OCI-M2 (cell line): Measurements from ENCODE around the gene PAMR1.
A peak's percentile ranks its signal among the peaks of the same experiment; 100 is the strongest.

Experiments
- DNase-seq: peaks from one replicate; lab custom pipeline; 2025; ENCODE audit not compliant: unreplicated experiment; lab: John Stamatoyannopoulos, UW

The PAMR1 gene

DNA sequence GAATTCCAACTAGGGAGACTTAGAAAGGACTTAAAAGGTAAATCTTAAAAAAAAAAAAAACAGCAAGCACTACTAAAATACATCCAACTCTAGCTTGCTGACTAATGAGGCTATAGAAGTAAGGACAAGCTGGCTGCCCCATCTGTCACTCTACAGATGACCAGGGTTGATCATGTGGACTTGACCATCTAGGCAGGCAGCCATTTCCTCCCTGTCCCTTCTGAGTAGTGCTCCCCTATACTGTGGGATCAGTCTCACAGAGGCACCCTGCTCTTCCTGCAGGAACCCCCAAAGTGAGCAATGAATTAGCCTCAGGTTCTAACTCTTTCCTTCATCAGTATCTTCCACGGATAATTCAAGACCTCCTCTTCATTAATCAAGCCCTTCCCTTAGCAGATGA lies 118.4 kb downstream of the PAMR1 start:
- DNase-seq: no peak

DNA sequence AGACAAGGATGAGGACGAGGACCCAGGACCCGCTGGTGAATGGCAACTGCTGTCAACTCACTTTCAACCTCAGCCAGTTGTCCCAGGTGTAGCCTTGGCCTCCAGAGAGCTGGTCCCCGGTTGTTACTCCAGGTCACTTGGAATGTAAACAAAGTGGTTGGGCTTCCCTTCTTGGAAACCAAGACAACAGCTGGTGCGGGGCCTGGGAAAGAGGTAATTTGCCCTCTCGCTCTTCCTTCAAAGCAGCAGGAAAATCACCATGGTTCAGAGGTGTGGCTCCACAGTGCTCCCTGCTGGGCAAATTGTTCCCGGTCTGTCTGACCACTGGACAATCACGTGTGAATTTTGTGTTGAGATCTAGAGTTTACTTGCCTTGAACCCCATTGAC lies 121.0 kb downstream of the PAMR1 start:
- no peak for DNase-seq

DNA sequence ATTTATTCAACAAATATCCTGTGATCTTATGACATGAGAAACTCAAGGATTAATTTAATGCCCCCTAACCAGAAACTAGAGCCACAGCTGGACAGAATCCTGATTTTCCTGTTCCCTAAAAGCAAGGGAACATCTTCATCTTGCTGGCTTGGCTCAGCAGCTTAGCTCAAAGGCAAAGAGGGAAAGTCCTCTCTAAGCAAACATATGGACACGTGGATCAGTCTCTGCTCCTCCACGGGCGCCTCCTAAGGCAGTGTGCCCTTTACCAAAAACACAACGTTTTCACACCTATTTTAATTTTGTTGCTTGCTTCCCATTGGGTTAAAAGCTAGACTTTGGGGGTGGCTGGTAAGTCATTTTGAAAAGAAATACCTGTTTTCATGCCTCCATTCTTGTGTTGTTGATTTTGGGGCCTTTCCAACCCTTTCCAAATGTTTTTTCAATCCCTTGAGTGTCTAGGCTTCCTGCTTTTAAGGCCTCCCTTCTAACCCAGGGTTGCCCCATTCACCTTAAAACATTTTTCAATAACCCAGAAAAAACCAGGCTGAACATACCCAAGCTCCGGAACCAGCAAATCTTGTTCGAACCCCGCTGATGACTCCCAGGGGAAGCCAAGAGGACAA lies 121.5 kb downstream of the PAMR1 start:
- no peak for DNase-seq

DNA sequence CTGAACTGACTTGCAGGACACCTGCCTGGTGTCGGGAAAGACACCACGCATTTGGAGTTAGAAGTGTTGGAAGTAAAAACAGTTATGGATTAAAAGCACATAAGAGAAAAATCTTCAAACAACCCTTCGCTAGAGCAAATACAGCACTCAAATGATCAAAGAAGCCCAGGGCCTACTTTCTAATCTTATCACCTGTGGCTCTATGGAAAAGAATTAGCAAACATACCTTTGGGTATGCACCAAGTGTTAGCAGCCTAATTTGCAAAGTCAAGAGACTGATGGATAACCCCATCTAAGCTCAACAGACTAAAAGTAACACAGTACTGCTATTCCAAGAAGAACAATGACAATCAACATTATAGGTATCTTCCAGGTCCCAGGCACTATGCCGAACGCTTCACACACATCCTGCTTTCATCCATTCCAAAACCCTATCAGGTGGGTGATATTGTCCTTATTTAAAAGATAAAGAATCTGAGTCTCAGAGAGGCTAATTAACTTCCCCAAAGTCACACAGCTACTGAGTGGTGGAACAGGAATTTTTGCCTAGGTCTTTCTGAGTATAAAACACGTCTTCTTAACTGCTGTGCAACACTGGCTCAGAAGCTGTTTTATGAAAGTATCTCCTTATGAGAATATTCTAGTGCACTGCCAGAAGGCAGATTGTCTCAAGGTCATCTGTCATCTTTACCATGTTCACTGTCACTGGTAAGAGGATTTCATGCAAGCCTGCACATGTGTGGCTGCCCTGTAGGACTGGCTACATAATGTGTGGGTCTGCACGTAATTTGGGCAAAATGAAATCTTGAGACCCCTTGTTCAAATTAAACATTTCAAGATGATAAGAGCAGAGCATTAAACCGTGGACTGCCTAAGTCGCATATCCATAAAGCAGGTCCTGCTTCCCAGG lies 122.4 kb downstream of the PAMR1 start:
- no peak for DNase-seq

DNA sequence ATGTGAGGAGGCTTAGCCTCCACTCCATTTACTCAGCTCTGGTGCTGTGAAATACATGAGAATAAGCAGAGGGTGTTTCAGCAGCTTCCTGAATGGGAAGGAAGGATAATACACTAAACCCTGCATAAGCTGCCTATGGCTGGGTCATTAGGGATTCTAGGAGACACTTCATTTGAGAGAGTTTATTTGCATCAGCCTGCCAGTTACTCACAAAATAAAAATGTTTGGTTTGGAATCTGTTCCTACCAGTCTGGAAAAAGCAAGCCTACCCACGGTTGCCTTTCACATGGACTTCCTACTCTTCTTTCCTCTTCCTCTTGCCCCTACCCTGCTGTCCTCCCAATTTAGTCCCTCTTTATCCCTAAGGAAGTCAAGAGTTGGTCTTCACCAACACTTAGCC lies 126.5 kb downstream of the PAMR1 start:
- DNase-seq: no peak

DNA sequence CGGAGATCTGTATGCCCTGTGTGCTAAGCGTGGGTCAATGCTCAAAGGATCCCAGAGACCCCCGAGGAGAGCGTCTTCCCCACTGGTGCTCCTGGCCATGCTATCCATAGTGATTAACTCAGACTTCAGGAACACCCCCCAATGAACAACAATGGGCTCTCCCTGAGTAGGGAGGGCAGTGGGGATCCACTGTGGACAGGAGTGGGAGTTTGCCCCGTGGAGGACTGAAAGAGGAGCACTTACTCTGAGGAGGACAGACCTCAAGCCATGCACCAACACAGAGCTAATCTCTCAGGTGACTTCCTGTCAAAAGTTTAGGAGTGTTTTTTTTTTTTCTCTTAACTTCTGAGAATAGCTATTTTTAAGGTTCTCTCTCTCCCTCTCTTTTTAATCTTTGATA lies 130.5 kb downstream of the PAMR1 start:
- DNase-seq: no peak

DNA sequence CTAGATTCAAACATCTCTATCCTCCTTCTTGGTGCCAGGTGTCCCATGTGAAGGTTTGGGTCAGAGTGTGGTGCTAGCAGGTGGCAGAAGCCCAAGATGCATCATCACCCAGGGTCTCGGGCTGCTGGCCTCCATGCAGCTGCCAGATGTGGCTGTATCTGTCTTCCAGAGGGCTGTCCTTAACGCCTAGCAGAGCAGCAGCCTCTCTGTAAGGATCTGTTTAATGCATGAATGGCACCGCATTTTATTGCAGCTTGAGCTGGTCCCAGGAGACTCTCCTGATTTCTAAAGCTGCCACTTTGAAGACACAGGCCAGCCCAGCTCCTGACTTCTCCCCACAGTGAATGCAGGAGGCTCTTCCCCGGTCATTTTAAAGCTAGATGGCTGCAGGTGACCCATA lies 132.3 kb downstream of the PAMR1 start:
- DNase-seq: no peak

DNA sequence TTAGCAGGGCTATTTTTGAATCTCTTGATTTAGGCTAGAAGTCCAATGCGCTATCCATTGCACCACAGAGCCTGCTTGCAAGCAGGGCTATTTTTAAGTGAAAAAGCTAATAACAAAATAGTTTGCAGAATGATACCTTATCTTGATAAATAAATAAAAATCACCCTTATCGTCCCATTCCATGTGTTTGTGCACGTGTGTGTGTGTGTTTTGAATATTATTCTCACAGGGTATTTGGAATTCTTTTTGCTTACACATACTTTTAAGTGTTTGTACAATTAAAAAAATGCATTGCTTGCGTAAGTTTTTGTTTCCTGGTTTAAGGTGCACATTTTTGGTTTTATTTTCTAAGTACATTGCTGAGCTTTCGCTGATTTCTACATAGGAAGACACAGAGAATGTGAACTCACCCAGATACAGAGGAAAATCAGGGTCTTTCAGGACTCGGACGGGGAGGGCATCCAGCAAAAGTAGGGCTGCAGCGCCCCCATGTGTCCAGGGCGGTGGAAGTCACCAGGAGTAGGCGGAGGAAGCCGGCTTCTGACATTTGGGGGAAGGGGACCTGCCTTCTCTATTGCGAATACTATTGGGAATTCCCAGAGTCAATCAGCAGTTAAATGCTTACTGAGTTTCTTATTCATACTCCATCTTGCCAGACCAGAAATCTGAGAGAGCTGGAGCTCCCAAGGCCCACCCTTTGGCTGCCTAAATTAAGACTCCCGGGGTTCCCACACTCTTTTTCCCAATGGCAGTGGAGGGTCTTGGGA lies 133.3 kb downstream of the PAMR1 start:
- DNase-seq: peak; percentile 12

DNA sequence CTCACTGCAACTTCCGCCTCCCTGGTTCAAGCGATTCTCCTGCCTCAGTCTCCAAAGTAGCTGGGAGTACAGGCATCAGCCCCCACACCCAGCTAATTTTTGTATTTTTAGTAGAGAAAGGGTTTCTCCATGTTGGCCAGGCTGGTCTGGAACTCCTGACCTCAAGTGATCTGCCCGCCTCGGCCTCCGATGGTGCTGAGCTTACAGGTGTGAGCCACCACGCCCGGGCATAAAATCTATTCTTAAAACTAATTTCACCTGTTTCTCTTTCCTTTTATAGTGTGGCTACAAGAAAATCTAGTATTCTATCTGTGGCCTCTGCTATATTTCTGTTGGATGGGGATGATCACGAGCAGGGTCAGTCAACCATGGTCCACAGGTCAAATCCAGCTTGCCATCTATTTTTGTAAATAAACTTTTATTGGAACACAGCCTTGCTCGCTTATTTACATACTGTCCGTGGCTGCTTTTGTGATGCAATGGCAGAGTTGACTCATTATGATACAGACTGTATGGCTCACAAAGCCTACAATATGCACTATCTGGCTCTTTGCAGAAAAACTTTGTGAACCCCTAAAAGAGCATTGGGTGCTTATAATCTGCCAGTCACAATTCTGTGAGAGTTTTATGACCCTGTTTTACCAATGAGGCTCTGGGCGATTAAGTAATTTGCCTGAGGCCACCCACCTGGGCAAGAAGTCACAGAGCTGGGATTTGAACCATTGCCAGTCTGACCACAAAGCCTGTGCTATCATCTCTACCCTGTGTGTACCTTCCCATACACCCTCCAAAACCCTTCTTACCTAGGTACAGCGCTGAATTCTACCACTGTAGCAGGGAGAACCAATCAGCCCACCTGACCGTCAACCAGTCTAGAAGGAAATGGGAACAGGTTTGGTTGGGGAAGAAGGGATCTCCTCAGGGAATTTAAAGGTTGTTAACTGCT lies 134.4 kb downstream of the PAMR1 start:
- DNase-seq: no peak

DNA sequence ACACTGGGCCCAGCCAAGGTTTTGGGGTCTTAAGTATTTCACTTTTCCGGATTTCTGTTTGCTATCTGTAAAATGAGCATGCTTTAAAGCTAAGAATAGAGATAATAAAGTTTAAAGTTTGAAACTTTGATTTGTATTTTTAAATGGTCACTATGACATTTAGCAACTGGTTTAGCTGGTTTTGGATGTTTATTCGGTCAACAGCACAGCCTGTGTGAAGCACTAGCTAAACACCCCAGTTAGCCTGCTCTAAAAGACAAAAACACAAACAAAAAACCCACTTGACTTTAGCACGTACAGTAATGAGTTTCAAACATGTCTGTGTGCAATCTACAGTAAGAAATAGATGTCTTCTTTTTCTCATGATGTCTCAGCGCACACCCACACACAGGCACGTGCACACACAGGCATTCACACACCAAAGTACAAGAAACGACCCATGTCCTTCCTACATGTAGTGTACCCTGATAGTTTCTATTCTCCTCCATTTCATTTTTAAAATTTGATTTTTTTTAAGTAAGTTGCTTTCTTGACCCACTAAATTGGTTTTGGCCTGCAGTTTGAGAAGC lies 135.4 kb downstream of the PAMR1 start:
- DNase-seq: no peak

DNA sequence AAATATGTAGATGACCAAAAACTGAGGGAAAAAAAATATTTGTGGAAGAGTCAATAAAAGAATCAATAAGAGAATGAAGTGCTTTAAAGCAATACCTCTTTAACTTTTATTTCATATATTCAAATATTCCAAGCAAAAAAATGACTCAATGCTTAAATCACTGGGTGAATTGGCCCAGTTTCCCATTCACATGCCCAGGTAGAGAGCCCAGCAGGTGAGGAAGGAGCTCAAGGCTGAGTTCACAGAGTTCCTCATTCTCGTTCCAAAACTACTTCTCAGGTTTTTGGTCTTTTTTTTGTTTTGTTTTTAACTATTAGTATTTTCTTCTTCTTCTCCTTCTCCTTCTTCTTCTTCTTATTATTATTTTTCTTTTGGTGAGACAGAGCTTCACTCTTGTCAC lies 136.3 kb downstream of the PAMR1 start:
- DNase-seq: no peak

DNA sequence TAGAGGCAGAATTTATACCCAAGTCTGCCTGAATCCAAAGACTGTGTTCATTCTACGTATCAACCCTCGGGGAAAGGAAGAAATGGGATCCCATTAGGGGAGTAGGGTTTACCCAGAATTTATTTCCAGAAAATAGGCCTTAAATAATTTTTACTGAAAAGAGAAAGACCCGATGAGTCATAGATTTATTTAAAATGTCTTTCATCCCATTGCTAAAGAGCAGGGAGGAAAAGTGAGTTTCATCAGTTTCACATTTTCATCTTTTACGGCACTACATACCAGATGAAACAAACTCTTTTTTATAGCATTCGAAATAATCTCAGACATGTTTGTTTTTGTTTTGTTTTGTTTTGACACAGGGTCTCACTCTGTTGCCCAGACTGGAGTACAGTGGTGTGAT lies 137.4 kb downstream of the PAMR1 start:
- no peak for DNase-seq

DNA sequence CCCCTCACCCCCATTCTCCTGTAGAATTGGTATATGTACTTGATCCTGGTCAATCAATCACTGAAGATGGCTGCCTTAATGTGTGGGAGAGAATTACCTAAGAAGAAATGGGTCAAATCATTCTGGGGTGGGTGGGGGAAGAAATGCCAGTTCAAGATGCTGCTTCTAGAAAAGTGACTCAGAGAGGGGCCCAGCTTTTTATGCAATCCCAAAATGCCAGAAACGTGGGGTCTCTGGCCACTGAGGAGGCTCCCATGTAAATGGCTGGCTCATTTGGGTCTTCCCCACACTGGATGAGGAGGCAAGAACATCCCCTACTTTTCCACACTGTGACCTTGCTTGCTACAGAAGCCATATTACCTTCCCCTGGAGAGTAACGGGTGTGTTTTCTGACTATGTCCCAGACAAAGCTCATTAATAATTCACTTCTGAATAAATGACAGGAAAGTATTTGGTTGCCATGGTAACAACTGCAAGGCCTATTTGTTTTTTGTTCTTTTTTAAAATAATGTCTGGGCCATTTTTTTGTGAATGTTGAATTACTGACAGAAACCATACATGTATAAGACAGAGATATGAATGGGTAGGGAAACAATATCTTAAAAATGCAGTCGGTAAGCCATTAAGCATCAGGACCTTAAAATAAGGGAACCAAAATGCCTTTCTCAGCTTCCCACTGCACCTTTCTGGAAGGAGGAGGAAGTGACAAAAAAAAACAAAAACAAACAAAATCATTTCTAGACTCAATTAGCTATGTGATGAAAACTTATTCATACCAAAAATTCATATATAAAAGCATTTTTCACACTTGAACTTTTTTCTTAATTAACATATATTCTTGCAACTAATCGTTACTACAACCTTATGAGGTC lies 138.1 kb downstream of the PAMR1 start:
- no peak for DNase-seq

DNA sequence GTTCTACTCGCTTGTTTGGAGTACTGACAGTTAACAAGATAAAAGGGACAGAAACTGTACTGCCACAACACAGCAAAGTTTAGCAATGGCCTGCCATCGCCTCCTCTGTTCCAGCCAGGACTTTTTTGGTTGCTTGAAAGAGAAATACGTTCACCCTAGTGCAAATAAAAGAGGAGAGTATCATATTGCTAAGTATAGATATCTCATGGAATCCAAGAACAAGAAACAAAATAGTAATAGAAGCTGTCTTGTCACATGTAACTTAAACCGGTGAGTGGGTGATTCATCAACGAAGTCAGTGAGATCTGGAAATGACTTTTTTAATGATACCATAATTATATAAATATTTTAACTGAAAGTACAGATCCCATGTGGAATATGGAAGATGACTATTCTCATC lies 141.5 kb downstream of the PAMR1 start:
- DNase-seq: no peak
